ENCODE results near the gene PSMD11.

DNA sequence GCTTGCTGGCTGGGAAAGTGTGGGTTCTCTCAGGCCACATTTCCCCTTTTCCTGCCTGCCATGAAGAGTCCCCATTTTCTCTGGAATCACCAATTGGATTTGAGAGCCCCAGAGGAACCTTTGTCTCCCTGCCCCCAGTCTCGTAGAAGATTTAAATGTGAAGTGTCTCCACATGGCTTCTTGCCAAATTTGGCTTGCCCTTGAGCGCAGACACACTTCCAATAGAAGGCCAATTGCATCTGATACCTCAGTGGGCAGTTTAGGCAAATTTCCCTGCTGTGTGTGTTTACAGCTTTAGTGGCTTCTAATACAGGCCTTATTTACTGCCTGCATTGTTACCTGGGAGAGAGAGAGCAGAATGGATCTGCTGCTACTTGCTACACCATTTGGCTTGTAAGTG lies 72.1 kb downstream of the PSMD11 start:
- TF ChIP-seq CTCF (IDR thresholded peaks at IDR 0.05): no peak
- TF ChIP-seq POLR2A (IDR thresholded peaks at IDR 0.05): no peak
